ENCODE measurements around the gene ADCY10. TPM values are rescaled to one million over a fixed set of nuclear protein-coding genes. Genes with fewer than 3 reads are reported as not detected.

Gene ADCY10
- total and polyA plus RNA-seq, 2 donors (not counting 1 experiment from before 2014, with no cell fraction given) = 0.09 to 0.17 TPM

DNA sequence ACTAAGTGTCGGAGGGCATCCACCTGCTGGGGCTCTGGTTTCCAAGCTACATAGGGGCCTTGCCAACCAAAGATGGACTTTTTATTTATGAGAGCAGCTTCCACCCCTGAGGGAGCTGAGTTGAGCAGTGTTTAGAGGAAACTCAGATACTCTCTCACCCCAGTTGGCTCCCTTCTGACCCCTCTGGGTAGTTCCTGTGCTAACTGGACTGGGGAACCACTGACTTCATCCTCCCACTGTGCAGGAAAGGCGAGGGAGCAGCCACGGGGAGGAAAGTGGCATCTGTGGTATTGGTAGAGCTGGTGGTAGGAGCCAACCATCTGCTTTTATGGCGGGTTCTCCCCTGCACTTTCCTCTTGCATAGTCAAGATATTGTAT lies 121.8 kb downstream of the ADCY10 start:
- H3K36me3 ChIP-seq (ENCODE audit: control insufficient read depth, insufficient read depth, low read length) = peaks cover 4% of the 10 kb centered on the region
- peak overlapping the region; percentile 54 for H3K27ac ChIP-seq (ENCODE audit: insufficient read depth, low read length)
- H3K9ac ChIP-seq (ENCODE audit: insufficient read depth, low read length) = no peak overlapping the region
- TF ChIP-seq, protein P1, sequence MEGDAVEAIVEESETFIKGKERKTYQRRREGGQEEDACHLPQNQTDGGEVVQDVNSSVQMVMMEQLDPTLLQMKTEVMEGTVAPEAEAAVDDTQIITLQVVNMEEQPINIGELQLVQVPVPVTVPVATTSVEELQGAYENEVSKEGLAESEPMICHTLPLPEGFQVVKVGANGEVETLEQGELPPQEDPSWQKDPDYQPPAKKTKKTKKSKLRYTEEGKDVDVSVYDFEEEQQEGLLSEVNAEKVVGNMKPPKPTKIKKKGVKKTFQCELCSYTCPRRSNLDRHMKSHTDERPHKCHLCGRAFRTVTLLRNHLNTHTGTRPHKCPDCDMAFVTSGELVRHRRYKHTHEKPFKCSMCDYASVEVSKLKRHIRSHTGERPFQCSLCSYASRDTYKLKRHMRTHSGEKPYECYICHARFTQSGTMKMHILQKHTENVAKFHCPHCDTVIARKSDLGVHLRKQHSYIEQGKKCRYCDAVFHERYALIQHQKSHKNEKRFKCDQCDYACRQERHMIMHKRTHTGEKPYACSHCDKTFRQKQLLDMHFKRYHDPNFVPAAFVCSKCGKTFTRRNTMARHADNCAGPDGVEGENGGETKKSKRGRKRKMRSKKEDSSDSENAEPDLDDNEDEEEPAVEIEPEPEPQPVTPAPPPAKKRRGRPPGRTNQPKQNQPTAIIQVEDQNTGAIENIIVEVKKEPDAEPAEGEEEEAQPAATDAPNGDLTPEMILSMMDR (conservative IDR thresholded peaks at IDR 0.05 in 1 of 2, IDR thresholded peaks at IDR 0.05 in 1 of 2; ENCODE audit: low read depth in 1 of 2, low read length in 2 of 2) = peak; percentile 1 to 10
- TF ChIP-seq EZH2 (IDR thresholded peaks at IDR 0.05; ENCODE audit: low read length, missing control alignments) = no peak
- H3K79me2 ChIP-seq (ENCODE audit: control insufficient read depth, insufficient read depth, low read length) = no peaks in the 10 kb centered on the region
- no peak overlapping the region for H3K4me2 ChIP-seq (ENCODE audit: extremely low read depth, insufficient read depth, low read length)
- no peaks in the 10 kb centered on the region for H3K27me3 ChIP-seq (ENCODE audit: control insufficient read depth, insufficient read depth, low read length)
- H2AFZ ChIP-seq (ENCODE audit: low read length) = no peak overlapping the region
- DNase-seq (ENCODE audit: low read depth in 2 of 2) = no peak
- no peaks in the 10 kb centered on the region for H3K9me3 ChIP-seq (ENCODE audit: control insufficient read depth, insufficient read depth, low read depth, low read length)
- H3K4me1 ChIP-seq (ENCODE audit: control insufficient read depth, extremely low read depth, insufficient read depth, low read length) = peaks cover 14% of the 10 kb centered on the region
- H4K20me1 ChIP-seq (ENCODE audit: control insufficient read depth, extremely low read depth, insufficient read depth, low read length) = no peaks in the 10 kb centered on the region
- H3K4me3 ChIP-seq (replicated peaks in 1 of 4; ENCODE audit: control extremely low read depth in 1 of 4, insufficient read depth in 1 of 4, low read depth in 3 of 4, low read length in 4 of 4) = no peak overlapping the region

DNA sequence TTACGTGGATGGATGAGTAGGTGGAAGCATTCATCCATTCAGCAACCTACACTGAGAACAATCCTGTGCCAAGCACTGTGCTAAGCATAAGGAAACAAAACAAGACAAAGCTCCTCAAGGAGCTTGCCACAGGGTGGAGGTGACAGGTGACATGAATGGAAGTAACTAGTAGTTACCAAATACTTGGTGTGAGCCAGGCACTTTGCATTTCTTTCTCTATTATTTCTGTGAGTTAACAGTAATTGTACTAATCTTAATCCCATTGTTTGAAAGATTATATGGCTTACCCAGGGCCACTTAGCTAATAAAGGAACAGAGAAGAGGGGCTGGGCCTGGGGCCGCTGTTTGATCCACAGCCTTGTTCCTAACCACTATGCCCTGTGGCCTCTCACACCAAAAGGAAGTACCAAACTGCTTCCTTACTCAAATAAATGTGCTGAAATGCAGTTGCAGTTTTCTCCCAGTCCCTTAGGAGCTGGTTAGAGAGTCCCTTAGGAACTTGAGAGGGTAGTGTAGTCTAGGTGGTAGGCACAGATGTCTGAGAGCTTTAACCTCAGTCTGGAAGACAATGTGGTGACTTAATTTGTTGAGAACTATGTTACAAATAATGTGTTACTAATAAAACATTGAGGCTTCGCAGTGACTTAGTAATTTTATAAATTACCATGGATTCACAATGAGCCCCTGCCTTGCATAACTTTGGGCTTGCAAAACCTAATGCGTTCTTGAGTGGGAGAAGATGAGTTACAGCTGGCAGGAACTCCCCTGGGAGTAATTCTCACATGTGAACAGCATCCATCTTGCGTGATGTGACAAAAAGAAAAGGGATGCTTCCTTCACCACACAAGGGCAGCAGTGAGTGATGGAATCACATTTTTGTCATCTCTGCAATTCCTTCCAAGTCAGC lies 122.4 kb downstream of the ADCY10 start:
- no peaks in the 10 kb centered on the region for H3K79me2 ChIP-seq (ENCODE audit: control insufficient read depth, insufficient read depth, low read length)
- H3K4me2 ChIP-seq (ENCODE audit: extremely low read depth, insufficient read depth, low read length) = peak overlapping the region; percentile 40
- H3K36me3 ChIP-seq (ENCODE audit: control insufficient read depth, insufficient read depth, low read length) = peaks cover 4% of the 10 kb centered on the region
- TF ChIP-seq, protein P1 (conservative IDR thresholded peaks at IDR 0.05 in 1 of 2, IDR thresholded peaks at IDR 0.05 in 1 of 2; ENCODE audit: low read depth in 1 of 2, low read length in 2 of 2) = peak in 1 of 2 donors; percentile 1
- no peak for TF ChIP-seq EZH2 (IDR thresholded peaks at IDR 0.05; ENCODE audit: low read length, missing control alignments)
- no peak overlapping the region for H2AFZ ChIP-seq (ENCODE audit: low read length)
- no peaks in the 10 kb centered on the region for H3K9me3 ChIP-seq (ENCODE audit: control insufficient read depth, insufficient read depth, low read depth, low read length)
- peak overlapping the region; percentile 52 for H3K27ac ChIP-seq (ENCODE audit: insufficient read depth, low read length)
- H3K27me3 ChIP-seq (ENCODE audit: control insufficient read depth, insufficient read depth, low read length) = no peaks in the 10 kb centered on the region
- H3K4me3 ChIP-seq (replicated peaks in 1 of 4; ENCODE audit: control extremely low read depth in 1 of 4, insufficient read depth in 1 of 4, low read depth in 3 of 4, low read length in 4 of 4) = no peak overlapping the region
- DNase-seq (ENCODE audit: low read depth in 2 of 2) = peak; percentile 87 to 99
- no peaks in the 10 kb centered on the region for H4K20me1 ChIP-seq (ENCODE audit: control insufficient read depth, extremely low read depth, insufficient read depth, low read length)
- no peak overlapping the region for H3K9ac ChIP-seq (ENCODE audit: insufficient read depth, low read length)
- H3K4me1 ChIP-seq (ENCODE audit: control insufficient read depth, extremely low read depth, insufficient read depth, low read length) = peaks cover 14% of the 10 kb centered on the region

DNA sequence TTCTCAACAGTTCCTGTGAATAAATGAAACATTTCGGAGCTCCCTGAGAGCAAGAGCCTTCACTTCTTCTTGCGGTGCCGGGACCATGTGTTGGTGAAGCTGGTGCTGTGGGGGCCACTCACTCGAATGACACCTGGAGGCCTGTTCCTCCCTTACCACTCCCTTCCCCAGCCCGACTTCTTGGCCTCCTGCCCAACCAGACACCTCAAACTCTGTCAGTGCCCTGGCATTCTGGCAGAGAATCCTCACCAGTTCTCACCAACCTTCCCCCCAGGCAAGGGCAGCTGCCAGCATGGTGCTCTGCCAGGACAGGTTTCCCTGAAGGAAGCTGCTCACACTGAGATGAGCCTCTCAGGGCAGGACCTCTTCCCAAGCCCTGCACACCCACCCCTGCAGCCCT lies 123.8 kb downstream of the ADCY10 start:
- Histone ChIP-seq H3K36me3 (ENCODE audit: control insufficient read depth, insufficient read depth, low read length) (peaks cover 4% of the 10 kb centered on the region), H3K4me2 (ENCODE audit: extremely low read depth, insufficient read depth, low read length) (no peak overlapping the region), H2AFZ (ENCODE audit: low read length) (no peak overlapping the region), H3K9ac (ENCODE audit: insufficient read depth, low read length) (no peak overlapping the region), H3K4me3 (replicated peaks in 1 of 4; ENCODE audit: control extremely low read depth in 1 of 4, insufficient read depth in 1 of 4, low read depth in 3 of 4, low read length in 4 of 4) (no peak overlapping the region), H3K9me3 (ENCODE audit: control insufficient read depth, insufficient read depth, low read depth, low read length) (no peaks in the 10 kb centered on the region), H3K27ac (ENCODE audit: insufficient read depth, low read length) (no peak overlapping the region), H4K20me1 (ENCODE audit: control insufficient read depth, extremely low read depth, insufficient read depth, low read length) (no peaks in the 10 kb centered on the region), H3K4me1 (ENCODE audit: control insufficient read depth, extremely low read depth, insufficient read depth, low read length) (peaks cover 9% of the 10 kb centered on the region), H3K27me3 (ENCODE audit: control insufficient read depth, insufficient read depth, low read length) (no peaks in the 10 kb centered on the region), H3K79me2 (ENCODE audit: control insufficient read depth, insufficient read depth, low read length) (no peaks in the 10 kb centered on the region)
- DNase-seq (ENCODE audit: low read depth in 2 of 2) = no peak
- no peak for TF ChIP-seq EZH2 (IDR thresholded peaks at IDR 0.05; ENCODE audit: low read length, missing control alignments)
- TF ChIP-seq, protein P1 (conservative IDR thresholded peaks at IDR 0.05 in 1 of 2, IDR thresholded peaks at IDR 0.05 in 1 of 2; ENCODE audit: low read depth in 1 of 2, low read length in 2 of 2) = no peak

All from fibroblast of lung (primary cell).